K562 (cell line): Measurements from ENCODE around the gene MS4A2. TPM values are rescaled to one million over a fixed set of nuclear protein-coding genes. Genes with fewer than 3 reads are reported as not detected.

Experiments used
- ARNT ChIP-seq, 2 experiments: fragments of 450-650 bp; IDR thresholded peaks; 2 replicates each; pipeline ENCODE4 v1.6.1; 2016; ENCODE audit warnings: mild to moderate bottlenecking in 1 of 2
- ATF3 ChIP-seq, 2 experiments: fragments of 450-650 bp in 1 of 2; sonication (generic) in 1 of 2; formaldehyde crosslinking in 1 of 2; IDR thresholded peaks in 1 of 2; conservative IDR thresholded peaks in 1 of 2; 2 replicates each; pipeline versions ENCODE4 v1.6.1 to v1.8.1; 2016 to 2023; ENCODE audit warnings: mild to moderate bottlenecking in 2 of 2, moderate library complexity in 2 of 2, inconsistent platforms in 1 of 2, missing genetic modification reagents in 1 of 2
- BHLHE40 ChIP-seq: IDR thresholded peaks from 2 replicates; pipeline ENCODE4 v1.6.1; 2011; ENCODE audit warnings: low read length, improper control_type of control experiment
- CC2D1A ChIP-seq: fragments of 450-650 bp; IDR thresholded peaks from 2 replicates; pipeline ENCODE4 v1.6.1; 2017; ENCODE audit warnings: mild to moderate bottlenecking
- DLX4 ChIP-seq: fragments of 250-450 bp; sonication (Bioruptor Pico); IDR thresholded peaks from 2 replicates; pipeline ENCODE4 v1.6.1; 2021; ENCODE audit warnings: mild to moderate bottlenecking
- ETV5 ChIP-seq: sonication (generic); formaldehyde crosslinking; IDR thresholded peaks from 2 replicates; pipeline ENCODE4 v1.4.0; 2020; ENCODE audit warnings: low read depth, mild to moderate bottlenecking, missing genetic modification reagents
- FOXK1 ChIP-seq: sonication (generic); formaldehyde crosslinking; IDR thresholded peaks from 2 replicates; pipeline ENCODE4 v1.8.0; 2022; ENCODE audit warnings: missing genetic modification reagents, mild to moderate bottlenecking, borderline replicate concordance
- FOXK2 ChIP-seq, 2 experiments: fragments of 450-650 bp; IDR thresholded peaks in 1 of 2; conservative IDR thresholded peaks in 1 of 2; 2 replicates each; pipeline ENCODE4 v1.6.1; 2016; ENCODE audit warnings: low read depth in 2 of 2, mild to moderate bottlenecking in 1 of 2
- FUS ChIP-seq: fragments of 200-400 bp; formaldehyde crosslinking; optimal IDR thresholded peaks from 2 replicates; pipeline ENCODE3; 2017; ENCODE audit warnings: low read depth, low read length
- KLF13 ChIP-seq: fragments of 450-650 bp; IDR thresholded peaks from 2 replicates; pipeline ENCODE4 v1.6.1; 2016; ENCODE audit warnings: missing genetic modification characterization, low read depth, mild to moderate bottlenecking, missing compliant biosample characterization, moderate library complexity, borderline replicate concordance
- MAZ ChIP-seq, 2 experiments: fragments of 450-650 bp in 1 of 2; sonication (generic) in 1 of 2; formaldehyde crosslinking; IDR thresholded peaks in 1 of 2; conservative IDR thresholded peaks in 1 of 2; 2 replicates each; pipeline versions ENCODE4 v1.4.0 to v1.5.0; 2020; ENCODE audit warnings: mild to moderate bottlenecking in 1 of 2, missing genetic modification reagents in 1 of 2
- MEF2A ChIP-seq: IDR thresholded peaks from 2 replicates; pipeline ENCODE4 v1.6.1; 2011; ENCODE audit warnings: low read depth, mild to moderate bottlenecking, low read length, moderate library complexity; ENCODE audit not compliant: control insufficient read depth
- MIER1 ChIP-seq: fragments of 450-650 bp; IDR thresholded peaks from 2 replicates; pipeline ENCODE4 v1.6.1; 2016; ENCODE audit warnings: antibody characterized with exemption, mild to moderate bottlenecking, low read depth
- PHF8 ChIP-seq: fragments of 200-600 bp; sonication (generic); IDR thresholded peaks from 2 replicates; pipeline ENCODE4 v1.6.1; 2012; ENCODE audit warnings: mixed run types, mild to moderate bottlenecking, inconsistent platforms, low read length, moderate library complexity, borderline replicate concordance
- POLR2H ChIP-seq: IDR thresholded peaks from 2 replicates; pipeline ENCODE4 v1.6.1; 2016; ENCODE audit warnings: missing genetic modification characterization, low read depth, mild to moderate bottlenecking, control low read depth, missing compliant biosample characterization, moderate library complexity
- PRMT5 ChIP-seq: sonication (generic); formaldehyde crosslinking; IDR thresholded peaks from 2 replicates; pipeline ENCODE4 v1.5.0; 2020; ENCODE audit warnings: missing genetic modification reagents
- PTBP1 ChIP-seq: fragments of 200-400 bp; formaldehyde crosslinking; IDR thresholded peaks from 2 replicates; pipeline ENCODE4 v1.6.1; 2017; ENCODE audit warnings: low read depth, low read length
- RBM39 ChIP-seq: fragments of 200-400 bp; formaldehyde crosslinking; optimal IDR thresholded peaks from 2 replicates; pipeline ENCODE3; 2018; ENCODE audit warnings: low read depth, low read length
- SAFB ChIP-seq: fragments of 200-400 bp; formaldehyde crosslinking; IDR thresholded peaks from 2 replicates; pipeline ENCODE4 v1.6.1; 2017; ENCODE audit warnings: low read depth, low read length, borderline replicate concordance
- SUPT5H ChIP-seq: fragments of 450-650 bp; IDR thresholded peaks from 2 replicates; pipeline ENCODE4 v1.6.1; 2016
- TBP ChIP-seq: optimal IDR thresholded peaks from 2 replicates; pipeline ENCODE3; 2011; ENCODE audit warnings: low read depth, low read length, improper control_type of control experiment
- ZBTB1 ChIP-seq: sonication (generic); formaldehyde crosslinking; IDR thresholded peaks from 2 replicates; pipeline ENCODE4 v1.8.1; 2023; ENCODE audit warnings: missing genetic modification reagents, low read depth, mild to moderate bottlenecking, borderline replicate concordance
- ZC3H8 ChIP-seq: fragments of 450-650 bp; IDR thresholded peaks from 2 replicates; pipeline ENCODE4 v1.6.1; 2017
- ZFP30 ChIP-seq: fragments of 250-450 bp; sonication (Bioruptor Pico); IDR thresholded peaks from 2 replicates; pipeline ENCODE4 v1.8.0; 2022; ENCODE audit warnings: moderate library complexity, mild to moderate bottlenecking, inconsistent platforms, borderline replicate concordance
- ZNF134 ChIP-seq: fragments of 250-450 bp; sonication (Bioruptor Pico); conservative IDR thresholded peaks from 2 replicates; pipeline ENCODE4 v1.4.0; 2020
- ZNF3 ChIP-seq: fragments of 250-450 bp; sonication (Bioruptor Pico); IDR thresholded peaks from 2 replicates; pipeline ENCODE4 v1.5.0; 2021; ENCODE audit warnings: mild to moderate bottlenecking, moderate library complexity
- ZNF57 ChIP-seq: fragments of 450-650 bp; formaldehyde crosslinking; IDR thresholded peaks from 2 replicates; pipeline ENCODE4 v1.4.0; 2020; ENCODE audit warnings: mild to moderate bottlenecking, moderate library complexity
- ZNF583 ChIP-seq: fragments of 250-450 bp; sonication (Bioruptor Pico); IDR thresholded peaks from 2 replicates; pipeline ENCODE4 v1.4.0; 2020
- polyA plus RNA-seq, 8 experiments: library from polyadenylated mRNA; depleted of rRNA in 4 of 8; stranded (reverse) in 5 of 8; unstranded in 3 of 8; fragments of >200 nt; fragmentation: Nextera tagmentation in 2 of 8; fragmentation: Illumina TruSeq in 1 of 8; extraction: Ambion mirVana in 2 of 8; extraction: Trizol in 1 of 8; gene quantifications; 2 replicates each; pipeline versions ENCODE4 v1.2.1 to v1.2.3, GENCODE V29; 2011 to 2014; ENCODE audit warnings: inconsistent platforms in 1 of 8, missing spikeins in 1 of 8
- total RNA-seq, 7 experiments: library from RNA; depleted of rRNA in 6 of 7; stranded (reverse); fragments of >200 nt in 6 of 7; fragmentation: Illumina TruSeq in 2 of 7; extraction: Trizol in 2 of 7; gene quantifications; 2 replicates each; pipeline versions ENCODE4 v1.2.1 to v1.2.3, GENCODE V29; 2011 to 2021; ENCODE audit warnings: low replicate concordance in 1 of 7
- TF ChIP-seq, protein P1 (sequence below), 2 experiments: fragments of 450-650 bp; conservative IDR thresholded peaks; 2 replicates each; pipeline ENCODE4 v1.6.1; 2017; ENCODE audit warnings: mild to moderate bottlenecking in 2 of 2, moderate library complexity in 2 of 2

The MS4A2 gene
- total and polyA plus RNA-seq, 9 of the 15 experiments (the other 6 are each of a cell fraction or from before 2014, with no cell fraction given) = 0.06 to 5.7 (median 0.86) TPM

DNA sequence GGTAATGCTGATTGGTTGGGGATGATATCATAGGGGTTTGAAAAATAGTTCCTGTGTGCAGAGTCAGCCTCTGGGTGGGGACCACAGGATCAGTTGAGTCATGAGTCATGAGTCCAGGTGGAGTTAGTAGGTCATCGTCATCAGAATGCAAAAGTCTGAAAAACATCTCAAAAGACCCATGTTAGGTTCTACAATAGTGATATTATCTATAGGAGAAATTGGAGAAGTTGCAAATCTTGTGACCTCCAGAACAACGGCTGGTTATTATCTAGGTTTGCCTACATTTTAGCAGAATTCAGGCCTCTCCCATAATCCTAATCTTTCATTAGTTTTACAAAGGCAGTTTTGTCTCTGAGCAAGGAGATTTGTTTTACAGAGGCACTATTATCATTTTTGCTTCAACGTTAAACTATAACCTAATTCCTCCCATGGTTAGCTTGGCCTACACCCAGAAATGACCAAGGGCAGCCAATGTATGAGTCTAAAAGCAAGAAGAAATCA lies 38.9 kb downstream of the MS4A2 start (continued):
- TF ChIP-seq ATF3 (IDR thresholded peaks at IDR 0.05) = peak; percentile 91
- TF ChIP-seq ATF3 (CRISPR knock-in tag; conservative IDR thresholded peaks at IDR 0.05) = no peak
- TF ChIP-seq MAZ (CRISPR knock-in tag; conservative IDR thresholded peaks at IDR 0.05 in 1 of 2, IDR thresholded peaks at IDR 0.05 in 1 of 2) = peak in 1 of 2 experiments; percentile 44; a peak in 1 of 4 replicates
- TF ChIP-seq ETV5 (CRISPR knock-in tag) = no peak
- TF ChIP-seq CC2D1A = peak; percentile 92
- TF ChIP-seq PTBP1 = no peak
- no peak for TF ChIP-seq MIER1
- no peak for TF ChIP-seq ZFP30 (CRISPR knock-in tag)
- TF ChIP-seq DLX4 (CRISPR knock-in tag) = no peak
- TF ChIP-seq FUS = no peak
- TF ChIP-seq TBP = no peak
- TF ChIP-seq ZNF134 (CRISPR knock-in tag) = no peak
- TF ChIP-seq, protein P1, sequence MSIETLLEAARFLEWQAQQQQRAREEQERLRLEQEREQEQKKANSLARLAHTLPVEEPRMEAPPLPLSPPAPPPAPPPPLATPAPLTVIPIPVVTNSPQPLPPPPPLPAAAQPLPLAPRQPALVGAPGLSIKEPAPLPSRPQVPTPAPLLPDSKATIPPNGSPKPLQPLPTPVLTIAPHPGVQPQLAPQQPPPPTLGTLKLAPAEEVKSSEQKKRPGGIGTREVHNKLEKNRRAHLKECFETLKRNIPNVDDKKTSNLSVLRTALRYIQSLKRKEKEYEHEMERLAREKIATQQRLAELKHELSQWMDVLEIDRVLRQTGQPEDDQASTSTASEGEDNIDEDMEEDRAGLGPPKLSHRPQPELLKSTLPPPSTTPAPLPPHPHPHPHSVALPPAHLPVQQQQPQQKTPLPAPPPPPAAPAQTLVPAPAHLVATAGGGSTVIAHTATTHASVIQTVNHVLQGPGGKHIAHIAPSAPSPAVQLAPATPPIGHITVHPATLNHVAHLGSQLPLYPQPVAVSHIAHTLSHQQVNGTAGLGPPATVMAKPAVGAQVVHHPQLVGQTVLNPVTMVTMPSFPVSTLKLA (conservative IDR thresholded peaks at IDR 0.05) = no peak
- no peak for TF ChIP-seq BHLHE40
- no peak for TF ChIP-seq PRMT5 (CRISPR knock-in tag)
- no peak for TF ChIP-seq FOXK1
- TF ChIP-seq ZNF583 (CRISPR knock-in tag) = no peak
- TF ChIP-seq SAFB = no peak
- no peak for TF ChIP-seq KLF13 (tag)
- TF ChIP-seq FOXK2 (conservative IDR thresholded peaks at IDR 0.05 in 1 of 2, IDR thresholded peaks at IDR 0.05 in 1 of 2; ENCODE audit: low read depth in 2 of 2) = 0 out of 4 replicates have a peak, but pooled peaks of 1 of the 2 experiments have one; percentile 27
- no peak for TF ChIP-seq ZNF57 (CRISPR knock-in tag)
- no peak for TF ChIP-seq ARNT (IDR thresholded peaks at IDR 0.05)
- TF ChIP-seq ZBTB1 (CRISPR knock-in tag) = no peak
- no peak for TF ChIP-seq RBM39
- no peak for TF ChIP-seq ZNF3 (CRISPR knock-in tag)
- TF ChIP-seq SUPT5H = no peak
- no peak for TF ChIP-seq MEF2A
- TF ChIP-seq PHF8 = no peak
- TF ChIP-seq ZC3H8 = no peak
- no peak for TF ChIP-seq POLR2H (tag)
